ENCODE results near the gene FAM50A. TPM values are rescaled to one million over a fixed set of nuclear protein-coding genes. Genes with fewer than 3 reads are reported as not detected.

Gene FAM50A
- total and polyA plus RNA-seq, 2 donors: 14.9 to 81.9 TPM

DNA sequence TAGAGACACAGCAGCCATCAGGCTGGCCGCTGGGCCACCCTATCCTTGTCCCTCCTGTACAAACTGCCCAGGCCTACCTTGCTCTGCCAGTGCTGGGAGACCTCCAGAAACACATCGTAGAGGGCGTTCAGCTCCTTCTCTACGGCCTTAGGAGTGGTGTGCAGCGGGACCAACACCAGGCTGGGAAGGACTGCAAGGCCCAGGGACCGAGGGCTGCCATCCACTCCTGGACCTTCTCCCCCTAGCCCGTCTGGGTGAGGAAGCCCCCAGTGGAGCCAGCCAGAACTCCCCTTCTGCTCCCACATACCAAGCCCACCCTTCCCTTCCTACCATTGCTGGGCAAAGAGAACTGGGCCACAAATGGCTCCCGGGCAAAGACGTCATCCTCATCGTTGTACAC, 40.7 kb upstream of the FAM50A start:
- no peak for DNase-seq (ENCODE audit: extremely low spot score)
- H3K27ac ChIP-seq (ENCODE audit: low read depth): no peak overlapping the region
- H3K36me3 ChIP-seq (ENCODE audit: insufficient read depth): peaks cover 3% of the 10 kb centered on the region
- WGBS: 79% methylated on average over 10 of the region's 10 CpGs
- H3K4me3 ChIP-seq (ENCODE audit: low read depth, low read length): no peak overlapping the region
- no peaks in the 10 kb centered on the region for H3K4me1 ChIP-seq (ENCODE audit: insufficient read depth)

DNA sequence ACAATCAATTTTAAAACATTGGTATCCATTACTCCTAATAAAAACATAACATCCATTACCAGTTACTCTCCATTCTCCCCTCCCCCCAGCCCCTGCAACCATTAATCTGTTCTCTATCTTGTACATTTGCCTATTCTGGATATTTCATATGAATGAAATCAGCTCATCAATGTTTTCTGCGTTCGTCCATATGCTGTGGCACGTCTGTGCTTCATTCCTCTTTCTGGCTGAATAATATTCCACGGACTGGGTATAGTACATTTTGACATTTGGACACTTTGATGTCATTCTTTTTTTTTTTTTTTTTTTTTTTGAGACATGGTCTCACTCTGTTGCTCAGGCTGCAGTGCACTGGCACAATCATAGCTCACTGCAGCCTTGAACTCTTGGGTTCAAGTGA, 40.1 kb upstream of the FAM50A start:
- peaks cover 3% of the 10 kb centered on the region for H3K36me3 ChIP-seq (ENCODE audit: insufficient read depth)
- WGBS: 92% methylated on average over 4 of the region's 4 CpGs
- DNase-seq (ENCODE audit: extremely low spot score): no peak
- H3K4me3 ChIP-seq (ENCODE audit: low read depth, low read length): no peak overlapping the region
- no peaks in the 10 kb centered on the region for H3K4me1 ChIP-seq (ENCODE audit: insufficient read depth)
- H3K27ac ChIP-seq (ENCODE audit: low read depth): no peak overlapping the region

GRCh38 chrX:154404625-154405192, 39.2 kb upstream of the FAM50A start:
- H3K27ac ChIP-seq (ENCODE audit: low read depth): no peak overlapping the region
- no peak overlapping the region for H3K4me3 ChIP-seq (ENCODE audit: low read depth, low read length)
- H3K4me1 ChIP-seq (ENCODE audit: insufficient read depth): no peaks in the 10 kb centered on the region
- DNase-seq (ENCODE audit: extremely low spot score): no peak
- 93% methylated on average over 16 of the region's 16 CpGs for WGBS
- peaks cover 3% of the 10 kb centered on the region for H3K36me3 ChIP-seq (ENCODE audit: insufficient read depth)

DNA sequence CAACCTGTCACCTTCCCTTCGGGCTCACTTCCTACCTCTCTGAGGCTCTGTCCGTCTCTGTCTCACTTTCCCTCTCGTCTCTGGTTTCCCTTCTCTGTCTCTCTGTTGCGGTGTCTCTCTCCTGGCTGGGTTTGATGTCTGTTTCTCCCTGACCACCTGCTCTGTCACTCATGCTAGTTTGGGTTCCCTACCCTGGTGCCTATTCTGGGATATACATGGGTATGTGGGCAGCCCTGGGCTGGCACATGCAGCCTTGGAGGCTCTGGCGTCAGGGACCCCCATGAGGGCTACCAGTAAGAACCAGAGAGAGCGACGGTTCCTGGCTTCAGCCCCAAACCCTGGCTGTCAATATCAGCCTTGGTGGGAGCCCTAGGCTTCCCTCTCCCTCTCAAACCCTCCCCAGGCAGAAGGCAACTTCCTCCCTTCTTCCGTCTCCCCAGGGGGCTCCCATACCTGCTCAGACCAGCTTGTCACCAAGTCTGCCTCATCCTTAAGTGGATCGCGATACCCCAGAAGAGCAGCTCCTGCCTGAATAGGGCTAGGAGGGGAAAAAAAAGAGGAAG, 35.2 kb upstream of the FAM50A start:
- Histone ChIP-seq H3K4me1 (ENCODE audit: insufficient read depth) (no peaks in the 10 kb centered on the region), H3K4me3 (ENCODE audit: low read depth, low read length) (peak overlapping the region; percentile 24), H3K27ac (ENCODE audit: low read depth) (peak overlapping the region; percentile 45), H3K36me3 (ENCODE audit: insufficient read depth) (no peaks in the 10 kb centered on the region)
- DNase-seq (ENCODE audit: extremely low spot score): no peak
- WGBS: 39% methylated on average over 10 of the region's 10 CpGs

DNA sequence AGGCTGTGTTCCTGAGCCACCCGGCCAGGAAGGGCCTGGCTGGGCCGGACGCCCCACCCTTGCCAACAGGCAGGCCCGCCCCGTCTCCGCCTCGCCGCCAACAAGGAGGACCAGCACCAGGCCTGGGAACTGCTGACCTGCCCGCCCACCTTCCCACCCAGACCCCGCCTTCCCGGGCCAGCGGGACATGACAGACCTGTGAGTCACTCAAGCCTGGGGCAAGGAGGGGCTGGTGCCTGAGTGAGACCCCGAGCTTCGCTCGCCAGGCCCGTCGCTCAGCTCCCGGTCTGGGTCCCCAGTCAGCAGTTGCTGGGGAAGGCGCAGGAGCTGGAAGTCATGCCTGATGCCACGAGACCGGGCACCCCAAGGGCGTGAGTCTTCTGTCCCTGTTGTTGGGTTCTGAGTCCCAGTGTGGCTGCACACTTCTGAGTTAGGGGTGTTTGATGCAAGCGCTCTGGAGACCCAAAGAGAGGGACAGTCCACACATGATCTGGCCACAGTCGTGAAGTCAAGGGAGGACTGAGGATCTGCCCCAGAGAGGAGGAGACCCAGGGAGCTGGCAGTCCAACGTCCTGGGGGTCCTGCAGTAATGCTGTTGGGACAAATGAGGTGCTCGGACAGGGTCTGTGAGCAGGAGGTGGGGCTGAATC, 34.6 kb upstream of the FAM50A start, which contains the start of gene DNASE1L1:
TSS of gene DNASE1L1 (minus strand) at position 33 of the 650 bp plus-strand sequence. CDS start 3,686 bp downstream, outside the sequence.
- no peak for DNase-seq (ENCODE audit: extremely low spot score)
- WGBS: 40% methylated on average over 26 of the region's 26 CpGs
- peak within 1 kb of the TSS; percentile 66 for H3K27ac ChIP-seq (ENCODE audit: low read depth)
- H3K4me1 ChIP-seq (ENCODE audit: insufficient read depth): no peaks in the 10 kb centered on the region
- peak within 1 kb of the TSS; percentile 24 for H3K4me3 ChIP-seq (ENCODE audit: low read depth, low read length)
- no peaks in the 10 kb centered on the region for H3K36me3 ChIP-seq (ENCODE audit: insufficient read depth)

DNA sequence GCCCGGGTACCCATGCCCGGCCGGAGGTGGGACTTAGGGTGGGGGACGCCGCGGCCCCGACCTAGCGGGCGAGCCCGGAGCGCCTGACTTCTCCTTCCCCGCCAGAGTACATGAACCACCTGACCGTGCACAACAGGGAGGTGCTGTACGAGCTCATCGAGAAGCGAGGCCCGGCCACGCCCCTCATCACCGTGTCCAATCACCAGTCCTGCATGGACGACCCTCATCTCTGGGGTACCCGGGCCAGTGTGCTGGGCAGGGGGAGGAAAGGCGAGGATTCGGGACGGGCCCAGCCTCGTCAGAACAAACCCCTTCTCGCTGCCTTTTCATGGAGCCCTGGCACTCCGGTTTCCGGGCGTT, 32.0 kb upstream of the FAM50A start:
- H3K4me1 ChIP-seq (ENCODE audit: insufficient read depth): no peaks in the 10 kb centered on the region
- peak overlapping the region; percentile 99 for H3K27ac ChIP-seq (ENCODE audit: low read depth)
- no peaks in the 10 kb centered on the region for H3K36me3 ChIP-seq (ENCODE audit: insufficient read depth)
- 2% methylated on average over 29 of the region's 29 CpGs for WGBS
- peak overlapping the region; percentile 80 for H3K4me3 ChIP-seq (ENCODE audit: low read depth, low read length)
- no peak for DNase-seq (ENCODE audit: extremely low spot score)

DNA sequence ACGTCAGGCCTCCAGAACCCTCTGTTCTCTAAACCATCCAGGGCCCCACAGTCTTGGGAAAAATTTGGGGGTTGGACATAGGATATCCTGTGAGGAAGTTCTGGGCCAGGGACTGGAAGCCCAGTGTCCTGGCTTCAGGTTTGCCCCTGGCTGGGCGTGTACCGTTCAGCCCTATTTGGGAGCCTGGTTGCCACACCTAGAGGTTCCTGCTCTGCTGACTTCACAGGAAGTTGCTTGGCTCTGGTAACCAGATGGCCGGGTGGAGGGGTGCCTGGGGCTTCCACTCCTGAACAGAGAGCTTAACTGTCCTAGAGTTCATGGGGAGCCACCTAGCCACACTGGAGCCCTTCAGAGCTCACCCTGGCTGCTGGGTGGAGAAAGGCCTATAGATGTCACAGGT, 31.5 kb upstream of the FAM50A start:
- no peak for DNase-seq (ENCODE audit: extremely low spot score)
- Histone ChIP-seq H3K36me3 (ENCODE audit: insufficient read depth) (no peaks in the 10 kb centered on the region), H3K4me1 (ENCODE audit: insufficient read depth) (no peaks in the 10 kb centered on the region), H3K27ac (ENCODE audit: low read depth) (no peak overlapping the region), H3K4me3 (ENCODE audit: low read depth, low read length) (peak overlapping the region; percentile 80)
- 31% methylated on average over 4 of the region's 4 CpGs for whole genome bisulfite sequencing

DNA sequence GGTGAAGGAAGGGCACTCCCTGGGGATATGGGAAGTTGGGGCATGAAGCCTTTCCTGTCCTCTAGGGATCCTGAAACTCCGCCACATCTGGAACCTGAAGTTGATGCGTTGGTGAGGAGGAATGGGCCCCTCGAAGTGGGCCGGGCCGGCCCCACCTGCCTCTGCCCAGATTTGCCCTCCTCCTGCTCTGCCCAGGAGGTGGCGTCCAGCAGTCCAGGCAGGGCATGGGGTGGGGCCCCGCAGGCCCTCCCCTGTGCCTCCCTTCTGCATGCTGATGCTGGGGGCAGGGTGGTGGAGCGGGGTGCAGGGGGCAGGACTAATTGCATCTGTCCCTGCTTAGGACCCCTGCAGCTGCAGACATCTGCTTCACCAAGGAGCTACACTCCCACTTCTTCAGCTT, 30.8 kb upstream of the FAM50A start:
- Histone ChIP-seq H3K4me3 (ENCODE audit: low read depth, low read length) (no peak overlapping the region), H3K27ac (ENCODE audit: low read depth) (no peak overlapping the region), H3K36me3 (ENCODE audit: insufficient read depth) (no peaks in the 10 kb centered on the region), H3K4me1 (ENCODE audit: insufficient read depth) (no peaks in the 10 kb centered on the region)
- WGBS: 78% methylated on average over 8 of the region's 8 CpGs
- no peak for DNase-seq (ENCODE audit: extremely low spot score)

- H3K4me3 ChIP-seq (ENCODE audit: low read depth, low read length): no peak overlapping the region
- 74% methylated on average over 7 of the region's 7 CpGs for WGBS
- H3K36me3 ChIP-seq (ENCODE audit: insufficient read depth): no peaks in the 10 kb centered on the region
- no peak for DNase-seq (ENCODE audit: extremely low spot score)
- no peak overlapping the region for H3K27ac ChIP-seq (ENCODE audit: low read depth)
- no peaks in the 10 kb centered on the region for H3K4me1 ChIP-seq (ENCODE audit: insufficient read depth)
These were observed 26.8 kb upstream of the FAM50A start for GRCh38 chrX:154417157-154417556.

DNA sequence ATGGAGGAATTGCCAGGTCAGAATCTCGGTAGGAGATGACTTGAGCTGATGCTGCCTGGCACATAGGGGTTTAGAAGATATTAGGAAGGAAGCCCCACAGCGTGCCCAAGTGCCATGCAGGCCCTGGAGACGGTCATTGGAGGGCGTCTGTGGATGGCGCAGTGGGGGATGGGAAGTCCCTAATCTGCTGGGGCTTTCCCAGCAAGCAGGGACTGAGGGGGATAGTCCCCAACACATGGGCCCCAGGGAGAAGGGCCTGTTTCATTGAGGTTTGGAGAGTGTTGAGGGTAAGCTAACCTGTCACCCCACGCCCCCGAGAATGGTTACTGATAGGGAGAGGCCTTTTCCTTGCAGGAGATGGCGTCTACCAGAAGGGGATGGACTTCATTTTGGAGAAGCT, 24.8 kb upstream of the FAM50A start:
- H3K27ac ChIP-seq (ENCODE audit: low read depth): no peak overlapping the region
- DNase-seq (ENCODE audit: extremely low spot score): no peak
- no peak overlapping the region for H3K4me3 ChIP-seq (ENCODE audit: low read depth, low read length)
- no peaks in the 10 kb centered on the region for H3K36me3 ChIP-seq (ENCODE audit: insufficient read depth)
- WGBS: 90% methylated on average over 8 of the region's 8 CpGs
- H3K4me1 ChIP-seq (ENCODE audit: insufficient read depth): no peaks in the 10 kb centered on the region

GRCh38 chrX:154419688-154420401, 24.1 kb upstream of the FAM50A start:
- no peak overlapping the region for H3K4me3 ChIP-seq (ENCODE audit: low read depth, low read length)
- H3K4me1 ChIP-seq (ENCODE audit: insufficient read depth): no peaks in the 10 kb centered on the region
- no peaks in the 10 kb centered on the region for H3K36me3 ChIP-seq (ENCODE audit: insufficient read depth)
- WGBS: 77% methylated on average over 19 of the region's 19 CpGs
- DNase-seq (ENCODE audit: extremely low spot score): no peak
- H3K27ac ChIP-seq (ENCODE audit: low read depth): no peak overlapping the region

GRCh38 chrX:154420402-154420756, 23.6 kb upstream of the FAM50A start:
- 83% methylated on average over 10 of the region's 10 CpGs for WGBS
- H3K4me1 ChIP-seq (ENCODE audit: insufficient read depth): no peaks in the 10 kb centered on the region
- no peak overlapping the region for H3K27ac ChIP-seq (ENCODE audit: low read depth)

GRCh38 chrX:154426916-154427770, 16.8 kb upstream of the FAM50A start:
- 88% methylated on average over 13 of the region's 13 CpGs for WGBS
- no peak for DNase-seq (ENCODE audit: extremely low spot score)
- Histone ChIP-seq H3K27ac (ENCODE audit: low read depth) (no peak overlapping the region), H3K4me3 (ENCODE audit: low read depth, low read length) (no peak overlapping the region), H3K4me1 (ENCODE audit: insufficient read depth) (no peaks in the 10 kb centered on the region), H3K36me3 (ENCODE audit: insufficient read depth) (no peaks in the 10 kb centered on the region)

More at GRCh38 chrX:154420402-154420756, 23.6 kb upstream of the FAM50A start:
- no peak for DNase-seq (ENCODE audit: extremely low spot score)
- no peak overlapping the region for H3K4me3 ChIP-seq (ENCODE audit: low read depth, low read length)
- no peaks in the 10 kb centered on the region for H3K36me3 ChIP-seq (ENCODE audit: insufficient read depth)

Data from urinary bladder (tissue), 4 donors.